AG04450 (cell line): ENCODE data around the gene CORIN. TPM values are rescaled to one million over a fixed set of nuclear protein-coding genes. Genes with fewer than 3 reads are reported as not detected.
"Not testable (repeated sequence)": the region's sequence is repeated elsewhere in the genome, so short reads cannot be mapped to it uniquely, and the experiment has no call there.

Experiments
- CTCF ChIA-PET: fragments of 300-600, 350-600 bp; formaldehyde crosslinking; extraction: SDS; loops from one replicate; lab custom pipeline; 2022; ENCODE audit warnings: antibody characterized with exemption, inconsistent platforms; lab: Charles Lee
- POLR2A ChIA-PET: fragments of 350-600 bp; formaldehyde crosslinking; extraction: SDS; loops from one replicate; lab custom pipeline; 2021; ENCODE audit warnings: antibody characterized with exemption, inconsistent platforms; lab: Yijun Ruan, JAX
- DNase-seq: peaks from one replicate; pipeline ENCODE4 v3.0.0-alpha.2; 2011; ENCODE audit warnings: low read depth, low spot score
- H3K27ac ChIP-seq: one replicate; pipeline ENCODE4 v1.5.1; 2012; ENCODE audit warnings: low read depth, low read length, control low read depth
- H3K27me3 ChIP-seq: one replicate; pipeline ENCODE4 v1.6.0; 2012; ENCODE audit warnings: low read length; ENCODE audit not compliant: control insufficient read depth, insufficient read depth
- H3K4me3 ChIP-seq: 2 replicates; pipeline ENCODE4 v1.5.1; 2011; ENCODE audit warnings: mild to moderate bottlenecking, low read depth, low read length, control low read depth
- H3K9me3 ChIP-seq: 2 replicates; pipeline ENCODE4 v1.5.1; 2012; ENCODE audit warnings: low read length; ENCODE audit not compliant: control insufficient read depth, insufficient read depth
- polyA plus RNA-seq: library from polyadenylated mRNA; depleted of rRNA; stranded (reverse); fragments of >200 nt; gene quantifications from 2 replicates; pipeline ENCODE4 v1.2.3, GENCODE V29; 2011
- TF ChIP-seq, protein P1 (sequence below): IDR thresholded peaks from 2 replicates; pipeline ENCODE4 v1.5.1; 2011; ENCODE audit warnings: low read depth, low read length, control low read depth, inconsistent platforms

Gene CORIN
- polyA plus RNA-seq, 1 experiment: 29.6 TPM

DNA sequence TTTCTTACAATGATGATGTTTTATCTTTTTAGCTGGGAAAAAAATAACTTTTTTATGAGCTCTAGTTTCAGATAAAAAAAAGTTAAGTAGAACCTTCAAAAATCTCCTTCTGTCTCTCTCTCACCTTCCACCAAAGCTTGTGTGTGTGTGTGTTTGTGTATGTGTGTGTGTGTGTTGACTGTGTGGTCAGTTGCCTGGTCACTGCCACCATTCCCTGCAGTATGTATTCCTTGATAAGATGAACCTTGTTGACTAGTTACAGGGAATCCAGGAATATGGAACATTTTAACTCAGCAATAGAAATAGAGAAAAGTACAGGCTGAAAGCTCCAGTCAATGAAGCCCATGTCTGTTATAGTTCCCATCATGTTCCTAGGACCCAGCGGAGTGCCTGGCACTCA lies 143.5 kb downstream of the CORIN start:
- Histone ChIP-seq H3K4me3 (no peak overlapping the region), H3K27ac (no peak overlapping the region), H3K27me3 (no peaks in the 10 kb centered on the region), H3K9me3 (no peaks in the 10 kb centered on the region)
- TF ChIP-seq, protein P1, sequence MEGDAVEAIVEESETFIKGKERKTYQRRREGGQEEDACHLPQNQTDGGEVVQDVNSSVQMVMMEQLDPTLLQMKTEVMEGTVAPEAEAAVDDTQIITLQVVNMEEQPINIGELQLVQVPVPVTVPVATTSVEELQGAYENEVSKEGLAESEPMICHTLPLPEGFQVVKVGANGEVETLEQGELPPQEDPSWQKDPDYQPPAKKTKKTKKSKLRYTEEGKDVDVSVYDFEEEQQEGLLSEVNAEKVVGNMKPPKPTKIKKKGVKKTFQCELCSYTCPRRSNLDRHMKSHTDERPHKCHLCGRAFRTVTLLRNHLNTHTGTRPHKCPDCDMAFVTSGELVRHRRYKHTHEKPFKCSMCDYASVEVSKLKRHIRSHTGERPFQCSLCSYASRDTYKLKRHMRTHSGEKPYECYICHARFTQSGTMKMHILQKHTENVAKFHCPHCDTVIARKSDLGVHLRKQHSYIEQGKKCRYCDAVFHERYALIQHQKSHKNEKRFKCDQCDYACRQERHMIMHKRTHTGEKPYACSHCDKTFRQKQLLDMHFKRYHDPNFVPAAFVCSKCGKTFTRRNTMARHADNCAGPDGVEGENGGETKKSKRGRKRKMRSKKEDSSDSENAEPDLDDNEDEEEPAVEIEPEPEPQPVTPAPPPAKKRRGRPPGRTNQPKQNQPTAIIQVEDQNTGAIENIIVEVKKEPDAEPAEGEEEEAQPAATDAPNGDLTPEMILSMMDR: no peak
- no peak for DNase-seq
- CTCF ChIA-PET: interaction anchor here (1.4 to 1.6 kb wide), 3 partner anchors 11 to 142 kb away, joined by 5 to 7 read pairs (median 6); no protein-coding TSS in a partner anchor
- POLR2A ChIA-PET: no interaction called here

DNA sequence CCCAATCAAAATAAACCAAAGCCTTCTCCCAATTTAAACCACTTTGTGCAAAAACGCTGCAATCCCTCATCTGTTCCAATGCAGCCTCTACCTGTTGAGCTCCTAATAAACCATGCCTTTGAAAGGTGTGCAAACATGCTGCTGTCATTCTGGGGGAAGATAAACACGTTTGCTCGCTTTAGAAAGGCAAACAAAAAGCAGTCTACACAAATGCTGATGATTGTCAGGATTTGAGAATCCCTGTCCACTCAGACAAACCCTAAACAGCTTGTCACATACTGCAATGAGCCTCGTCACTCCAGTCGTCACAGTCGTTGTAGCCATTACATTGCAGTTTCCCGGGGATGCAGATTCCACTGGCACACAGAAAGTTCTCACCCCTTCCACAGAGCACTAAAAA lies 145.2 kb downstream of the CORIN start:
- POLR2A ChIA-PET: no interaction called here
- no peak overlapping the region for H3K4me3 ChIP-seq
- no peaks in the 10 kb centered on the region for H3K27me3 ChIP-seq
- DNase-seq: no peak
- no peak overlapping the region for H3K27ac ChIP-seq
- H3K9me3 ChIP-seq: no peaks in the 10 kb centered on the region
- TF ChIP-seq, protein P1: no peak
- CTCF ChIA-PET: interaction anchor here (1.5 kb wide), 1 partner anchor 13 kb away, joined by 5 read pairs; no protein-coding TSS in a partner anchor

DNA sequence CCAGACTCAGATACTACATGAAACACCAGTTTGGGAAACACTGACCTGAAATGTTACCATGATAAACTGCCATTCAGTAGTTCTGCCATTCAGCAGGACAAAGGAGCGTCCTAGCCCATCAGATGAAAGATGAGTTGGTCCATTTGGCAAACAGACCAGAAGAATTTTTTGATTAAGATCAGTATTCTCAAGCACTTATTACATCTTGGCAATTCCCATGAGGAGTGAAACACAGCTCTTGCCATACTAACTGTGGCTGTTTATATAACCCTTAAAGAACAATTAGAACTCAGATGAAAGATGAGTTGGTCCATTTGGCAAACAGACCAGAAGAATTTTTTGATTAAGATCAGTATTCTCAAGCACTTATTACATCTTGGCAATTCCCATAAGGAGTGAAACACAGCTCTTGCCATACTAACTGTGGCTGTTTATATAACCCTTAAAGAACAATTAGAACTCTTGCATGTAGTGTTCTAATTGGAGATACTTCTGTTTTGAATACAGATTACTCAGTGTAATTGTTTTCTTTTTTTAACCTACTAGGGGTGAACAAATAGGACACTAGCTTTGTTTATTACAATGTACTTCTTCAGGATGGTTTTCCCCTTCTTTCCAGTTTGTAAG lies 146.0 kb downstream of the CORIN start:
- H3K27me3 ChIP-seq, POLR2A ChIA-PET, H3K27ac ChIP-seq, DNase-seq, H3K9me3 ChIP-seq, H3K4me3 ChIP-seq: not testable (repeated sequence)
- CTCF ChIA-PET: interaction anchor here (1.7 kb wide), 1 partner anchor 144 kb away, joined by 9 read pairs; no protein-coding TSS in a partner anchor

DNA sequence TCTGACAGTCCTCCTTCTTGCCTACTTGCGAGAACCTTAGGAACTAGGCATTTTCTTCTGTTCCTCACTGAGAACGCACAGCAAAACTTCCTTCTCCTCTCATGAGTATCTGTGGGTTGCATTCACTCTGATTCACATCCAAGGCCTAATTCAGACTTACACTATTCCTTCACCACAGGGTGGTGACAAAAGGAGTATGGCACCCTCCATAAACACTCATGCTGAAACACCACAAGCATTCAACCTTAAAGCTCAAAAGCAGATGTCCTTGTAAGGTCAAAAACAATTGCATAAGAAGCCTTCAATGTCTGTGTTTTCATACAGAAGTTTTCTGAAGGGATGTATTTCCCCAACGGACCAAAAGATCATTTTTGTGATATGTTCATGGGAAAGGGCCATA lies 147.3 kb downstream of the CORIN start:
- no peaks in the 10 kb centered on the region for H3K27me3 ChIP-seq
- CTCF ChIA-PET: interaction anchor here (1.5 to 1.7 kb wide), 2 partner anchors 22 to 146 kb away, joined by 5 to 9 read pairs; no protein-coding TSS in a partner anchor
- TF ChIP-seq, protein P1: no peak
- POLR2A ChIA-PET: no interaction called here
- no peak overlapping the region for H3K4me3 ChIP-seq
- no peak for DNase-seq
- no peak overlapping the region for H3K27ac ChIP-seq
- no peaks in the 10 kb centered on the region for H3K9me3 ChIP-seq

- CTCF ChIA-PET: interaction anchor here (0.6 to 4.5 kb wide), 10 partner anchors 9 to 260 kb away, joined by 3 to 30 read pairs (median 3); partner anchors contain the start of gene CORIN
- H3K27ac ChIP-seq: no peak overlapping the region
- no peak for DNase-seq
- no peaks in the 10 kb centered on the region for H3K27me3 ChIP-seq
- TF ChIP-seq, protein P1: peak; percentile 78
- POLR2A ChIA-PET: no interaction called here
- no peaks in the 10 kb centered on the region for H3K9me3 ChIP-seq
- no peak overlapping the region for H3K4me3 ChIP-seq
Measured at GRCh38 chr4:47686294-47686872, 151.5 kb downstream of the CORIN start.
